CD1c-positive myeloid dendritic cell (primary cell): ENCODE measurements around the gene HKDC1.

Experiments used
- DNase-seq: peaks from one replicate; pipeline ENCODE4 v3.0.0-alpha.2; 2016; ENCODE audit errors: extremely low spot score

HKDC1 gene

GRCh38 chr10:69216577-69217118 lies 3.5 kb upstream of the HKDC1 start:
- no peak for DNase-seq

- DNase-seq = peak; percentile 16
Observed at GRCh38 chr10:69217119-69217754, 2.9 kb upstream of the HKDC1 start.

GRCh38 chr10:69218831-69219230 lies 1.3 kb upstream of the HKDC1 start:
- DNase-seq = no peak

- DNase-seq = no peak
Observed at GRCh38 chr10:69220507-69220906, 375 bp downstream of the HKDC1 start.

GRCh38 chr10:69222157-69223027 lies 2.3 kb downstream of the HKDC1 start:
- peak; percentile 60 for DNase-seq

- DNase-seq = no peak
Observed at GRCh38 chr10:69223028-69223342, 2.9 kb downstream of the HKDC1 start.

- DNase-seq = no peak
Observed at GRCh38 chr10:69224862-69225657, 4.9 kb downstream of the HKDC1 start.

- no peak for DNase-seq
Observed at GRCh38 chr10:69225681-69226080, 5.5 kb downstream of the HKDC1 start.

- no peak for DNase-seq
Observed at GRCh38 chr10:69226919-69227450, 6.9 kb downstream of the HKDC1 start.

GRCh38 chr10:69228151-69228550 lies 8.0 kb downstream of the HKDC1 start:
- no peak for DNase-seq

- no peak for DNase-seq
Observed at GRCh38 chr10:69229616-69229916, 9.4 kb downstream of the HKDC1 start.

- DNase-seq = no peak
Observed at GRCh38 chr10:69230128-69230527, 10.0 kb downstream of the HKDC1 start.

- DNase-seq = no peak
Observed at GRCh38 chr10:69232252-69232651, 12.1 kb downstream of the HKDC1 start.

- no peak for DNase-seq
Observed at GRCh38 chr10:69232736-69233480, 12.8 kb downstream of the HKDC1 start.

GRCh38 chr10:69234447-69234846 lies 14.3 kb downstream of the HKDC1 start:
- DNase-seq = no peak

GRCh38 chr10:69237528-69238159 lies 17.5 kb downstream of the HKDC1 start:
- peak; percentile 88 for DNase-seq

GRCh38 chr10:69239136-69239535 lies 19.0 kb downstream of the HKDC1 start:
- DNase-seq = no peak

GRCh38 chr10:69239816-69240434 lies 19.8 kb downstream of the HKDC1 start:
- DNase-seq = peak; percentile 13

- DNase-seq = no peak
Observed at GRCh38 chr10:69240455-69240854, 20.3 kb downstream of the HKDC1 start.

GRCh38 chr10:69241575-69241974 lies 21.4 kb downstream of the HKDC1 start:
- no peak for DNase-seq
